GM12891 (cell line): ENCODE measurements around the gene TRPM8.

Experiments used
- POLR2A ChIP-seq: IDR thresholded peaks from 2 replicates; pipeline ENCODE4 v1.6.1; 2011; ENCODE audit warnings: low read depth, low read length, control low read depth
- POLR2AphosphoS5 ChIP-seq: IDR thresholded peaks from 2 replicates; pipeline ENCODE4 v1.6.1; 2011; ENCODE audit warnings: low read depth, low read length, control low read depth
- SPI1 ChIP-seq: IDR thresholded peaks from 2 replicates; pipeline ENCODE4 v1.6.1; 2011; ENCODE audit warnings: low read depth, low read length, control low read depth
- TAF1 ChIP-seq: IDR thresholded peaks from 2 replicates; pipeline ENCODE4 v1.6.1; 2011; ENCODE audit warnings: low read depth, low read length, control low read depth

GRCh38 chr2:234025466-234025865, 108.3 kb downstream of the TRPM8 start:
- no peak for TF ChIP-seq POLR2AphosphoS5
- no peak for TF ChIP-seq POLR2A
- no peak for TF ChIP-seq SPI1
- TF ChIP-seq TAF1: no peak
